ENCODE results near the gene MIB1.

DNA sequence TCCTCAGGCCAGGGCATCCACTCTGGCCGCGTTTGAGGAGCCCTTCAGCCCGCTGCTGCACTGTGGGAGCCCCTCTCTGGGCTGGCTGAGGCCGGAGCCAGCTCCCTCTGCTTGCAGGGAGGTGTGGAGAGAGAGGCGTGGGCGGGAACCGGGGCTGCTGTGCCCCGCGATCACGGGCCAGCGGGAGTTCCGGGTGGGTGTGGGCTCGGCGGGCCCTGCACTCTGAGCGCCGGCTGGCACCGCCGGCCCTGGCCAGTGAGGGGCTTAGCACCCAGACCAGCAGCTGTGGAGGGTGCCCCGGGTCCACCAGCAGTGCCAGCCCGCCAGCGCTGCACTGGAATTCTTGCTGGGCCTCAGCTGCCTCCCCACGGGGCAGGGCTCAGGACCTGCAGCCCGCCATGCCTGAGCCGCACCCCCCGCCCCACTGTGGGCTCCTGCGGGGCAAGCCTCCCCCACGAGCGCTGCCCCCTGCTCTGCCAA is 34.2 kb upstream of the MIB1 start:
- no peak for TF ChIP-seq TARDBP (IDR thresholded peaks at IDR 0.05)
- no peak for TF ChIP-seq SP1 (IDR thresholded peaks at IDR 0.05)
- TF ChIP-seq FOXK2 (IDR thresholded peaks at IDR 0.05), result no peak
- no peak for TF ChIP-seq SUZ12 (IDR thresholded peaks at IDR 0.05)
- no peak for TF ChIP-seq ELF4 (IDR thresholded peaks at IDR 0.05)
- TF ChIP-seq ARNT (IDR thresholded peaks at IDR 0.05), result no peak
- TF ChIP-seq LEF1 (IDR thresholded peaks at IDR 0.05; ENCODE audit: borderline replicate concordance), result no peak
- TF ChIP-seq L3MBTL2 (conservative IDR thresholded peaks at IDR 0.05), result no peak
- TF ChIP-seq FOXA1 (IDR thresholded peaks at IDR 0.05), result no peak
